ENCODE results near the gene ATG101.

The ATG101 gene

GRCh38 chr12:52054833-52055730 lies 14.7 kb upstream of the ATG101 start:
- no peak for TF ChIP-seq CTCF (IDR thresholded peaks at IDR 0.05; ENCODE audit: insufficient read depth, low read depth, low read length, missing control alignments)
- H3K4me3 ChIP-seq (ENCODE audit: low read depth, low read length) = no peak overlapping the region
- no peak for DNase-seq (ENCODE audit: low read depth)

- DNase-seq (ENCODE audit: low read depth) = no peak
- no peak overlapping the region for H3K4me3 ChIP-seq (ENCODE audit: low read depth, low read length)
- TF ChIP-seq CTCF (IDR thresholded peaks at IDR 0.05; ENCODE audit: insufficient read depth, low read depth, low read length, missing control alignments) = no peak
Observed at GRCh38 chr12:52055731-52056711, 13.8 kb upstream of the ATG101 start.

GRCh38 chr12:52056801-52057637 lies 12.8 kb upstream of the ATG101 start:
- TF ChIP-seq CTCF (IDR thresholded peaks at IDR 0.05; ENCODE audit: insufficient read depth, low read depth, low read length, missing control alignments) = no peak
- DNase-seq (ENCODE audit: low read depth) = no peak
- no peak overlapping the region for H3K4me3 ChIP-seq (ENCODE audit: low read depth, low read length)

- no peak overlapping the region for H3K4me3 ChIP-seq (ENCODE audit: low read depth, low read length)
- no peak for DNase-seq (ENCODE audit: low read depth)
- TF ChIP-seq CTCF (IDR thresholded peaks at IDR 0.05; ENCODE audit: insufficient read depth, low read depth, low read length, missing control alignments) = no peak
Observed at GRCh38 chr12:52057638-52058576, 11.9 kb upstream of the ATG101 start.

GRCh38 chr12:52058631-52059361 lies 11.0 kb upstream of the ATG101 start:
- no peak for TF ChIP-seq CTCF (IDR thresholded peaks at IDR 0.05; ENCODE audit: insufficient read depth, low read depth, low read length, missing control alignments)
- no peak for DNase-seq (ENCODE audit: low read depth)
- no peak overlapping the region for H3K4me3 ChIP-seq (ENCODE audit: low read depth, low read length)
